Activated gamma-delta T cell treated with Interleukin-2 at 50 U/mL for 16 hours (primary cell): ENCODE measurements around the gene SLC7A11.

ENCODE experiments used
- DNase-seq: peaks from one replicate; pipeline ENCODE4 v3.0.0-alpha.2; 2020

SLC7A11 gene

GRCh38 chr4:138242076-138242833 is at the start of gene SLC7A11:
Gene SLC7A11 (minus strand): TSS chr4:138242349. CDS start chr4:138242069, 280 bp downstream.
- no peak for DNase-seq

DNA sequence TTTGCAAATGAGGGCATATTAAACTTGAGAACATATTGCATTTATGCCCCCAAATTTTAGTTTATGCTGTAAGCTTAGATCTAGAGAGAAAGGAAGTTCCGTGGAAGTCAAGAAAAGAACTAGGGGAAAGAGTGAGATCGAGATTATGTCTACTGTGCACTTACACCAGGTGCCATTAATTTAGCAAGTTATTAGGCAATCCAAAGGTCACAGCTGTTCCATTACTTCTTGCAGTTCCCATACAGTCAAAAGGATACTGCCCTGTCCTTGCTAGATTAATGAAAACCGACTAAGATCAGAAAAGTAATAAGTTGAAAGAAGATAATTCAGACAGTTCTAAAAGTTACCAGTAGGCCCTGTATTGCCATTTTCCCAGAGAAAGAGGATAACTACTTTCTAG is 49.3 kb upstream of the SLC7A11 start:
- DNase-seq: no peak

GRCh38 chr4:138290805-138291204 is 48.7 kb upstream of the SLC7A11 start:
- DNase-seq: no peak

- no peak for DNase-seq
These were observed 37.1 kb upstream of the SLC7A11 start for GRCh38 chr4:138279286-138279685.

GRCh38 chr4:138277133-138277532 is 35.0 kb upstream of the SLC7A11 start:
- no peak for DNase-seq

DNA sequence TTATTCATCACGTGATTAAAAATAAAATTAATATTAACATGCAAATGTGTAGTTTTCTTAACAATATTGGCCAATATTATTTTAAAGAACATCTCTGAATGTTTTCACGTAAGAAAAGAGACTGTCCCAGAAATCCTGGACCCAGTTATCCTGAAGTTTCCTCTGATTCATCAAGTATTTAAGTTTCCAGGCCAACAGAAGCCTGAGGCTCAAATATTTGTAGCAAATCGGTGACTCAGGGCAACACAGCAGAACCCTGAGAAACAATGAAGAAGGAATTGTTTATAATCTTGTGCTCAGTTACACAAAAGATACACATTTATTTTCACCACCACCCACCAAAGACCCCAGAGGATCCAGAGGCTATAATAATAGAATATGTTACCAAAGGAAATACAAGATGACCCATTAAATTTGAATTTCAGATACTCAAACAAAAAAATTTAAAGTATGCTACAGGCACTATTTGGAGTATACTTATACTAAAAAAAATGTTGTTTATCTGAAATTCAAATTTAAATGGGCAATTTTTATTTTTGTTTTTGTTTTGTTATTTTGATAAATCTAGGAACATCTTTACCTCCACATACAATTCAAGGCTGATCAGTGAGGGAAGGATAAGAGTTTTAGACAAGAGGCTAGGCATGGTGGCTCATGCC is 33.9 kb upstream of the SLC7A11 start:
- DNase-seq: no peak

DNA sequence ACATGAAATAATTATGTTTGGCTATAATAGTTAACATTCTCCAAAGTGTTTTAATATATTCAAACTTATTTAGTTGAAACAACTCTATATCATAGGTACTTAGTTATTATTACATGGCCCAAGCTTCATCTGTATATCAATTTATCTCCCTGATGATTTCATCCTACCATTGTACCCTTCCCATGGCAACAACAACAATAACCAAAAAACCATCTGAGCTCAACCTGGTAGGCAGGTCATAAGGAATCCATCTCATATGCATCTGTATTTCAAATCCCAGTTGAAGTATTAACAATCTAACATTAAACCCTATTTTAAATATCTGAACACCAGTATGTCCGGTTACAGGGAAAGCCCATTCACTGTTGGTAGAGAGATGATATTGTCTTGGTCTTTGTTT is 33.1 kb upstream of the SLC7A11 start:
- no peak for DNase-seq

GRCh38 chr4:138269175-138269574 is 27.0 kb upstream of the SLC7A11 start:
- DNase-seq: no peak

GRCh38 chr4:138267835-138268234 is 25.7 kb upstream of the SLC7A11 start:
- DNase-seq: no peak

GRCh38 chr4:138266948-138267347 is 24.8 kb upstream of the SLC7A11 start:
- no peak for DNase-seq

DNA sequence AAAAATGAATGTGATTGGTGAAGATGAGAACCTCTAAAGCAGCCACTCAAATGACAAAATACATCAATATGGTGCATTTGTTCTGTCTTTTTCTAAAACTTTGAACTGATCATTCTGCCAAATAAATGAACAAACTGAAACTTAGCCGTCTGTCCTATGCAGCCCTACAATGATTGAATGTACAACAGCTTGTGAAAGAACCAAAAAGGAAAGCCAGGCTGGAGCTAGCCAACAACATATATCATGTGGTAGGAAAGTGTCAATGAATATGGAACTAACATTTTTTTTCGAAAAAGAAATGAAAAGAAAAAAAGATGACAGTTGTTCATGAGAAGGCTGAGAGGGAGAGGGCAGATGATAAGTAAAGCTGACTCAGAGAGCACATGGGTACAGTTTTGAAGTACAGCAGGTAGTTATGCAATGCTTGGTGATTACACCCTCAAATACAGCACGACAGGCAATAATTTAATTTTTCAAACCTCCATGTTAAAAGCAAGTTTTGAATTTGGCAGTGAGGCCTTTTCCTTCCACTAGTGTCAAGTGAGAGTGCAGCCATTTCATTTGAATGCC is 21.2 kb upstream of the SLC7A11 start:
- DNase-seq: no peak

- no peak for DNase-seq
These were observed 20.3 kb upstream of the SLC7A11 start for GRCh38 chr4:138262469-138262868.

DNA sequence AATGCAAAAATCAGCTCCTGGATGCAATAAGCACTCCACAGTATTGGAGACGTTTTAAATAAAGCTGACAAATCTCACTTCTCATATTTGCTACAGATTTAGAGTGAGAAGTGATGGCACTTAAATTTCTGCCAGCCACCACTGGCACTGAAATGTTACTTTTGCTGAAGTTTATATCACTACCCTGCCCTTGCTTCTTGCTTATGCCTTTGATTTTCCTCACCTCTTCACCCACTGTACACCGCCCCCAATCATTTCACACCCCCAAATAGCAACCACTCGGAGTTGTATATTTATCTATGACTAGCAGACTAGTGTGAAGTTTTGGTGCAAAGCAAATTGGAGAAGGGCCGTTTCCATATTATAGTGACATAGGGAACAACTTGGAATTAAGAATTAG is 19.9 kb upstream of the SLC7A11 start:
- no peak for DNase-seq

DNA sequence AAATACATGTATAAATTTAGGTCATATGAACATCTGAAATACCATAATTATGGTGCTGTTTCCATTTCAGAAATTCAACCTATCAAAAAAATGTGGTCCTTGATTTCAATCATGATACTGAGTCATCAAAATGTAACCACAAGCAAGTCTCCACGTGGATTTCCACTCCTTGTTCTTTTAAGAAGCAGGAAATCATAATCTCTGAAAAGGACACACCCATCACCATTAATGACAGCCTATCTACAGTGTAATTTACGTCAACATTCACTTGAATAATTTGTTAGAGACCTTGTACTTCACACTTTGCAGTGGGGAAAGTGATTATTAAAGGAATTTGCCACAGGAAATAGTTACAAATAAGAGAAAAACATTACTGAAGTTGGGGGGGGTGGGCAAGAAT is 17.7 kb upstream of the SLC7A11 start:
- DNase-seq: no peak

- no peak for DNase-seq
These were observed 17.1 kb upstream of the SLC7A11 start for GRCh38 chr4:138259271-138259670.

GRCh38 chr4:138256608-138257007 is 14.5 kb upstream of the SLC7A11 start:
- DNase-seq: no peak

GRCh38 chr4:138255917-138256597 is 13.9 kb upstream of the SLC7A11 start:
- DNase-seq: no peak

- DNase-seq: no peak
These were observed 10.4 kb upstream of the SLC7A11 start for GRCh38 chr4:138252551-138252950.

- no peak for DNase-seq
These were observed 9.8 kb upstream of the SLC7A11 start for GRCh38 chr4:138251938-138252337.

GRCh38 chr4:138249132-138249531 is 7.0 kb upstream of the SLC7A11 start:
- no peak for DNase-seq

- DNase-seq: no peak
These were observed 5.9 kb upstream of the SLC7A11 start for GRCh38 chr4:138248058-138248457.

- no peak for DNase-seq
These were observed 5.5 kb upstream of the SLC7A11 start for GRCh38 chr4:138247643-138248042.

DNA sequence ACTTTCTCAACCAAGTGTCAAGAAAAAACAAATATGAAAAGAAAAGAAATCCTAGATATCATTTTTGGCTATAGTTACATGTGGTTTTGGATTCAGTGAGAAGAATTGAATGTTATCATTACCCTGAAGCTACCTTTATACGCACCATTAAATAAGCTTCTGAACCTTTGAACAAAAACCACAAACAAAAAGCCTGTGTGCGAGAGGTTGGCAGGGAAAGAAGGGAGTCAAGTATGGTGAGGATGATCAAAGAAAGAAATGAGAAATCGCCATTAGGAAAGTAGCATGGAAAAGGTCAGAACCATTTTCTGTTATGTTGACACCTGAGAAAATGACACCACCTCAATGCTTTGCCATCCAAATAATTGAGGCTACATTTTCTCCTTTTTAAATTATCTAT is 1.2 kb upstream of the SLC7A11 start:
- DNase-seq: no peak

GRCh38 chr4:138242834-138243156 is 646 bp upstream of the SLC7A11 start:
- no peak for DNase-seq
